ENCODE measurements around the gene CBY1.

DNA sequence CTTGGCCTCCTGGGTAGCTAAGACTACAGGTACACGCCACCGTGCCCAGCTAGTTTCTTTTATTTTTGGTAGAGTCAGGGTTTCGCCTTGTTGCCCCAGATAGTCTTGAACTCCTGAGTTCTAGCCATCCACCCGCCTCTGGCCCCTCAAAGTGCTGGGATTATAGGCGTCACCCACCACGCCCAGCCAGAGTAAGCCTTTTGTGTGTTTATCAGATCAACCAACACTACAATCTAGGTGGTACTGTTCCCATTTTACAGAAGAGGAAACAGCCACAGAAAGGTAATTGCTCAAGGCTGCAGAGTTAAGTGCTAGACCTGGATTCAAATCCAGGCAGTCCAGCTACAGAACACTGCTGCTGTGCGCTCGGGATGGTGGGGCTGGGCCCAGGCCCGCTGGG is 28.5 kb downstream of the CBY1 start:
- TF ChIP-seq POLR2A (IDR thresholded peaks at IDR 0.05; ENCODE audit: low read length), result no peak
- TF ChIP-seq GATA1 (IDR thresholded peaks at IDR 0.05; ENCODE audit: low read depth, low read length), result no peak

All from erythroblast (primary cell).